ENCODE measurements around the gene ERFE. TPM values are rescaled to one million over a fixed set of nuclear protein-coding genes. Genes with fewer than 3 reads are reported as not detected.
"Not testable (repeated sequence)": the region's sequence is repeated elsewhere in the genome, so short reads cannot be mapped to it uniquely, and the experiment has no call there.

ERFE gene
- total RNA-seq, 1 donor from 2014 or later = 3.8 TPM

DNA sequence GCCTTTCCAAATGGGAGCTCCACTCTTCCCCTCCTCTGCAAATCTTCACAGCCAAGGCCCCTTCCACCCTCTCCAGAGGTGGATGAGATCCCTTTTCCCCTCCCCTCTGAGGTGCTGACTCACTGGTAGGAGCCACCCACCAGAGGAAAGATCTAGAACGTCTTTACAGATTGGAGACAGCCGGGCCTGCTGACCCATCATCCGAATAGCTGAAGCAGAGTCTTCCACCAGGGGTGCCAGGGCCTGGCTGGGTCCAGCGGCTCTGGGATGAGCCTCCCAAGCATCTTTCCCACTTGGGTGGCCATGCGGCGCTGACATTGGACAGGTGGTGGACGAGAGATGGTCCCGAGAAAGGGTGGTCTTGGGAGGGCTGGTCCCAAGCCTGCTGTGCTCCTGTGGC is 9.0 kb downstream of the ERFE start:
- Mint-ChIP-seq H3K4me1 (ENCODE audit: unreplicated experiment) (no peaks in the 10 kb centered on the region), H3K27ac (no peak overlapping the region), H3K4me3 (no peak overlapping the region), H3K36me3 (peaks cover 11% of the 10 kb centered on the region), H3K9me3 (no peaks in the 10 kb centered on the region), H3K27me3 (peaks cover 25% of the 10 kb centered on the region)
- no peak for DNase-seq (ENCODE audit: extremely low spot score, unreplicated experiment)
- TF ChIP-seq, protein P1, sequence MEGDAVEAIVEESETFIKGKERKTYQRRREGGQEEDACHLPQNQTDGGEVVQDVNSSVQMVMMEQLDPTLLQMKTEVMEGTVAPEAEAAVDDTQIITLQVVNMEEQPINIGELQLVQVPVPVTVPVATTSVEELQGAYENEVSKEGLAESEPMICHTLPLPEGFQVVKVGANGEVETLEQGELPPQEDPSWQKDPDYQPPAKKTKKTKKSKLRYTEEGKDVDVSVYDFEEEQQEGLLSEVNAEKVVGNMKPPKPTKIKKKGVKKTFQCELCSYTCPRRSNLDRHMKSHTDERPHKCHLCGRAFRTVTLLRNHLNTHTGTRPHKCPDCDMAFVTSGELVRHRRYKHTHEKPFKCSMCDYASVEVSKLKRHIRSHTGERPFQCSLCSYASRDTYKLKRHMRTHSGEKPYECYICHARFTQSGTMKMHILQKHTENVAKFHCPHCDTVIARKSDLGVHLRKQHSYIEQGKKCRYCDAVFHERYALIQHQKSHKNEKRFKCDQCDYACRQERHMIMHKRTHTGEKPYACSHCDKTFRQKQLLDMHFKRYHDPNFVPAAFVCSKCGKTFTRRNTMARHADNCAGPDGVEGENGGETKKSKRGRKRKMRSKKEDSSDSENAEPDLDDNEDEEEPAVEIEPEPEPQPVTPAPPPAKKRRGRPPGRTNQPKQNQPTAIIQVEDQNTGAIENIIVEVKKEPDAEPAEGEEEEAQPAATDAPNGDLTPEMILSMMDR (conservative IDR thresholded peaks at IDR 0.05) = no peak

DNA sequence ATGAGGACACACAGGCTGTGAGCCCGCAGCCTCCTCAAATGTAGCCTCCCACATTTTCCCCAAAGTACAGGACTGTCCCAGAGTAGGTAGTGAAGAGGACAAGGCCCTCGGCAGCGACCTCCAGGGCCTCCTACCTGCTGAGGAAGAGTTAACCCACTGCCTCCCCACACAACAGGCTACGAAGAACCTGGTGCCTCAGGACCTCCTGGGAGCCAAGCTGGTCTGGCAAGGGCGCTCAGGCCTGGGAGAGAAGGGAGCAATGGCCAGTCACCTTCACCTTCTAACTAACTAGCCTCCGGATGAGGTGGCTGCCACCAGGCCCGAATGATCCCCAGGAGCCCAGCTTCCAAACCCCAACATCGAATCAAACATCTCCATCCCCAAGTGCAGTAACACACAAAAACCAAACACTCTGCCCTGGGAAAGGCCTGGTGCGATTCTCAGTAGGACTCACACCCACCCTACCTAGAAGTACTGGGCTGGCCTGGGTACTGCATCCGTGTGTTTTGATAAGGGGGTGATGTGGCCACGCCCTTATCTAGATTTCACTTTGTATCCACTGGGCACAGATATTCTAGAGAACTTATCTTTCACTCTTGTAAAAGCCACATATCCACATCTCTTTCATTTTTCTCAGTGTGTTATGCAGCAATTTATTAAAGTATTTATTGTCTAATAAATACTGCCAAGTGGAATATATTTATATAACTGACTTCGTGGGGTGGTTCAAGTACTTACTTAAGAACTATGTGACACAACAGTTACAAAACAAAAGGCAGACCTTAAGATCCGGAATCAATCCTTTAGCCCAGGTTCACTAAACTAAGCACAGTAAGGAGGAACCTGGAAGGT is 9.7 kb downstream of the ERFE start:
- peaks cover 17% of the 10 kb centered on the region for H3K36me3 Mint-ChIP-seq
- no peaks in the 10 kb centered on the region for H3K9me3 Mint-ChIP-seq
- H3K27me3 Mint-ChIP-seq = peaks cover 19% of the 10 kb centered on the region
- no peak for DNase-seq (ENCODE audit: extremely low spot score, unreplicated experiment)
- H3K27ac Mint-ChIP-seq = no peak overlapping the region
- H3K4me3 Mint-ChIP-seq = no peak overlapping the region
- TF ChIP-seq, protein P1 (conservative IDR thresholded peaks at IDR 0.05) = no peak
- no peaks in the 10 kb centered on the region for H3K4me1 Mint-ChIP-seq (ENCODE audit: unreplicated experiment)

DNA sequence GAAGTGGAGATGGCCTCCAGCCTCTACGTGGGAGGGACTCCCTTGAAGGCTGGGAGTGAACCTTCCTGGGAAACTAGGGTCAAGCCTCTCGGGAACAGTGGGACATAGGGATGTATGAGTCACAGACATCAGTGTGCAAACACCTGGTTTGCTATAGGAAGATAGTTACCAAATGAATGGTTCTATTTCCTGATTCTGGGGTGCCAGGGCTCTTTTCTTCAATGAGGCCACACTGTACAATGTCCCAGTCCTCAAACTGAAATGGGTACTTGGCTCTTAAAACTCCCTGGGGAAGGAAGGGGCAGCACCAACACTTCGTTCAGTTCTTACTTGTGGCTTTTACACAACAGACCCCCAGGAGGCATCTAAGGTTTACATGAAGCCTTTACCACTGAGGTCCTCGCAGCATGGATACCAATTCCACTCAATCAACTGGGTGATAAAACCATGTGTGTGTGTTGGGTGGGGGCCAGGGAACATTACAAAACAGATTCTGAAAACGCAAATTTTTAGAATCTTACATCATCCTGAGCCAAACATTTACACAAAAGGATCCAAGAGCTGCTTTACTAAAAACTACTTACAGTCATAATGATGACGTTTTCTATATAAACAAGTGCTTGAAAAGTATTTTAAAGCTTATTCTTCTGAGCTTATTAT is 10.4 kb downstream of the ERFE start:
- no peak overlapping the region for H3K27ac Mint-ChIP-seq

DNA sequence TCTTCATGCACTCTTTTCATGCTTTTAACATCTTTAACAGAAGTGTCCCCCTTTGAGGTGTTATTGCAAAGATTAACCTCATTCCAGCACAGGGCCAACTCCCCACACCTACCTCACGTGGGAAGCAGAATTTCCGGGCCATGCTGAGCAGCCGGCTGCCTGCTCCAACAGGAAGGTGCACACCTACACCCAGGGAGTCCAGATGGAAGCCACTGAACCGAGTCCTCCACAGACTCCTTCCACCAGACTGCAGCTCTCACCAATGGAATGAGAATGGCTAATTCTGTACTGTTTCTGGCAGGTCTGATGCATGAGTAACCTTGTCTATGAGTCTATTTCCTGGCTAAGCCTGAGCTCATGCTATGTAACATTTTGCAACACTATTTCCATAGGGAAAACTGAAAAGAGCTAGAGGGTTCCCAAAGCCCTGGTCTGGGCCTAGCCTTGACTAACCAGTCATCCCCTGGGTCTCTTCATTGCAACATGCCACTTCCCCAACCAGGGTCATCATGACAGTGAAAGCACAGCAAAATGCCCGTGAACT is 11.0 kb downstream of the ERFE start:
- Mint-ChIP-seq H3K4me3 (no peak overlapping the region), H3K4me1 (ENCODE audit: unreplicated experiment) (no peaks in the 10 kb centered on the region), H3K9me3 (no peaks in the 10 kb centered on the region), H3K27ac (no peak overlapping the region), H3K27me3 (peaks cover 12% of the 10 kb centered on the region), H3K36me3 (peaks cover 16% of the 10 kb centered on the region)
- TF ChIP-seq, protein P1 (conservative IDR thresholded peaks at IDR 0.05) = no peak
- DNase-seq (ENCODE audit: extremely low spot score, unreplicated experiment) = no peak

More for the DNA sequence above, 10.4 kb downstream of the ERFE start:
- H3K4me3 Mint-ChIP-seq = no peak overlapping the region
- H3K36me3 Mint-ChIP-seq = peaks cover 17% of the 10 kb centered on the region
- TF ChIP-seq, protein P1 (conservative IDR thresholded peaks at IDR 0.05) = no peak
- peaks cover 18% of the 10 kb centered on the region for H3K27me3 Mint-ChIP-seq
- no peaks in the 10 kb centered on the region for H3K9me3 Mint-ChIP-seq
- H3K4me1 Mint-ChIP-seq (ENCODE audit: unreplicated experiment) = no peaks in the 10 kb centered on the region
- DNase-seq (ENCODE audit: extremely low spot score, unreplicated experiment) = no peak

DNA sequence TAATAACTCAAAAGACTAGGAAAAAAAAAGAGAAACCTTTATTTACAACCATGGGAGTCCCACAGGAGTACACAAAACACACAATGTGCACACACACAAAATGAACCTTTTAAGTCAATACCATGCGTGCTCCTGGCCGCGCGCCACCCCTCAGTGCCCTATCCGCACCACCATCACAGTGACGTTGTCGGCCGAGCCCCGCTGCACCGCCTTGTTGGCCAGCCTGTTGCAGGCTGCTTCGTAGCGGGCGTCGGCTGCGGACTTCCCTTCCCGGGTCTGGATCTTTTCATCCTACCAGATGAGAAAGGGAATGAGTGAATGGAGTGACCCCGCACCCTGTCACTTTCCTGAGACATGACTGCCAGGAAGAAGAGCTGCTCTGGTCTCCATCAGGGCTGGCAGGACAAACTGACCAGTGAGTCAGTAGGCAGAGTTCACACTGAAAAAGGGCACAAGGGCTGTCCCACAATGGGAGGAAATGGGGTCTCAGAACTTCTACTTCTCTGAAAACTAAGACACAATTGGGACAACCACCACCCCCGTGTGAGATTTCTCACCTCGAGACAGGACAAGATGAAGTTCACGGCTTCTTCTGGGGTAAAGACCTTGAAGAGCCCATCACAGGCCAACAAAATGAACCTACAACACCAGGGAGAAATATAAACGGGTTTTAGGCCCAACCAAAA is 11.8 kb downstream of the ERFE start:
- TF ChIP-seq, protein P1 (conservative IDR thresholded peaks at IDR 0.05) = no peak
- Mint-ChIP-seq H3K9me3 (no peaks in the 10 kb centered on the region), H3K4me1 (ENCODE audit: unreplicated experiment) (no peaks in the 10 kb centered on the region), H3K27me3 (peaks cover 4% of the 10 kb centered on the region), H3K27ac (no peak overlapping the region), H3K36me3 (peaks cover 13% of the 10 kb centered on the region), H3K4me3 (no peak overlapping the region)
- no peak for DNase-seq (ENCODE audit: extremely low spot score, unreplicated experiment)

DNA sequence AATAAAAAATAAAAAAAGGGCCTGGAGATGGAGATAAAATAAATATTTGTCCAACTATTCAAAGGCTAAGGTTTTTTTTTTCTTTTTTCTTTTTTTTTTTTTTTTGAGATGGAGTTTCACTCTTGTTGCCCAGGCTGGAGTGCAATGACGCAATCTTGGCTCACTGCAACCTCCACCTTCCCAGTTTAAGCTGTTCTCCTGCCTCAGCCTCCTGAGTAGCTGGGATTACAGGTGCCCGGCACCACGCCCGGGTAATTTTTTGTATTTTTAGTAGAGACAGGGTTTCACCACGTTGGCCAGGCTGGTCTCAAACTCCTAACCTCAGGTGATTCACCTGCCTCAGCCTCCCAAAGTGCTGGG is 12.3 kb downstream of the ERFE start:
- not testable (repeated sequence) for DNase-seq (ENCODE audit: extremely low spot score, unreplicated experiment); H3K4me1 Mint-ChIP-seq (ENCODE audit: unreplicated experiment); H3K27ac Mint-ChIP-seq; H3K4me3 Mint-ChIP-seq; H3K27me3 Mint-ChIP-seq; H3K9me3 Mint-ChIP-seq
- H3K36me3 Mint-ChIP-seq = peaks cover 13% of the 10 kb centered on the region

Measured in type B pancreatic cell (in vitro differentiated cells).